Kidney epithelial cell (primary cell): ENCODE results near the gene RYR3. TPM values are rescaled to one million over a fixed set of nuclear protein-coding genes. Genes with fewer than 3 reads are reported as not detected.

Experiments
- DNase-seq: peaks from one replicate; pipeline ENCODE4 v3.0.0-alpha.2; 2010; ENCODE audit warnings: low read depth
- H3K27me3 ChIP-seq: 2 replicates; pipeline ENCODE4 v1.6.0; 2011; ENCODE audit warnings: low read length; ENCODE audit not compliant: control insufficient read depth, insufficient read depth
- H3K36me3 ChIP-seq: 2 replicates; pipeline ENCODE4 v1.5.1; 2011; ENCODE audit warnings: low read length; ENCODE audit not compliant: control insufficient read depth, insufficient read depth
- H3K4me3 ChIP-seq: 2 replicates; pipeline ENCODE4 v1.5.1; 2011; ENCODE audit warnings: low read depth, mild to moderate bottlenecking, control low read depth, low read length
- total RNA-seq: library from RNA; depleted of rRNA; stranded (reverse); fragments of >200 nt; gene quantifications from 2 replicates; pipeline ENCODE4 v1.2.3, GENCODE V29; 2015
- TF ChIP-seq, protein P1 (sequence below): IDR thresholded peaks from 2 replicates; pipeline ENCODE4 v1.5.1; 2011; ENCODE audit warnings: mild to moderate bottlenecking, moderate library complexity, low read length, control low read depth, inconsistent platforms; ENCODE audit not compliant: insufficient read depth, poor library complexity, severe bottlenecking

RYR3 gene
- total RNA-seq, 1 donor from 2014 or later, result 0.50 TPM

DNA sequence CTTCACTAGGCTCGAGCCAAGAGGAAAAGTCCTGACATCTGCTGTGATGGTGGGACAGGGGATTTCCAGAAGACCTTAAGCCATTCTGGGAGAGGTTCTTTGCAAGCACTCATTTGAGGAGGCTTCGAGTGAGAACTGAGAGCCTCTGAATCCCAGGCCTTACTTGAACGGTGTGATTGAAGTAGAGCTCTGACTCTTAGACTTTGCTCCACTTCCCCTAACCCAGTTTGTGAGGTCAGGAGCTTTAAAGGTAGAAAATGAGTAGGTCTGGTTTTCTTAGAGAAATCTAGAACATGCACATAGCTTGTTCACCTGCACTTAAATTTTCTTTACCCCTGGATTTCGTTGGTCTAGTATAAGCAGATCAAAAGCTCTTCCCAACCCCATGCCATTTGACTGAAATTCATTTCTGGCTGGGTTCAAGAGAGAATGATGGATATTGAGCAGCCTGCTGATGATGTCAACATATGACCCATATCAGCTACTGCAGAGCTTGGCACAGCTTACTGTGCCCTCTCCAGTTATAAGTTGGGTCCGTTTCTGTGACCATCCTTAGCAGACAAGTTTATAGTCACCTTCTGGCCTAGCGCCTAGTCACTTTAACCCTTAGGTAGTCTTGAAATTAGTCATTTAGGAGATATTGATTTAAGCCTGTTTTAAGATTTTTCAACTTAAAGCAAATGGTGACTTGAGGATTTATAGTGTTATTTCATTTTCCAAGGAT lies 428.3 kb downstream of the RYR3 start:
- H3K36me3 ChIP-seq, result no peaks in the 10 kb centered on the region
- TF ChIP-seq, protein P1, sequence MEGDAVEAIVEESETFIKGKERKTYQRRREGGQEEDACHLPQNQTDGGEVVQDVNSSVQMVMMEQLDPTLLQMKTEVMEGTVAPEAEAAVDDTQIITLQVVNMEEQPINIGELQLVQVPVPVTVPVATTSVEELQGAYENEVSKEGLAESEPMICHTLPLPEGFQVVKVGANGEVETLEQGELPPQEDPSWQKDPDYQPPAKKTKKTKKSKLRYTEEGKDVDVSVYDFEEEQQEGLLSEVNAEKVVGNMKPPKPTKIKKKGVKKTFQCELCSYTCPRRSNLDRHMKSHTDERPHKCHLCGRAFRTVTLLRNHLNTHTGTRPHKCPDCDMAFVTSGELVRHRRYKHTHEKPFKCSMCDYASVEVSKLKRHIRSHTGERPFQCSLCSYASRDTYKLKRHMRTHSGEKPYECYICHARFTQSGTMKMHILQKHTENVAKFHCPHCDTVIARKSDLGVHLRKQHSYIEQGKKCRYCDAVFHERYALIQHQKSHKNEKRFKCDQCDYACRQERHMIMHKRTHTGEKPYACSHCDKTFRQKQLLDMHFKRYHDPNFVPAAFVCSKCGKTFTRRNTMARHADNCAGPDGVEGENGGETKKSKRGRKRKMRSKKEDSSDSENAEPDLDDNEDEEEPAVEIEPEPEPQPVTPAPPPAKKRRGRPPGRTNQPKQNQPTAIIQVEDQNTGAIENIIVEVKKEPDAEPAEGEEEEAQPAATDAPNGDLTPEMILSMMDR, result no peak
- no peak for DNase-seq
- no peaks in the 10 kb centered on the region for H3K27me3 ChIP-seq
- H3K4me3 ChIP-seq, result no peak overlapping the region

DNA sequence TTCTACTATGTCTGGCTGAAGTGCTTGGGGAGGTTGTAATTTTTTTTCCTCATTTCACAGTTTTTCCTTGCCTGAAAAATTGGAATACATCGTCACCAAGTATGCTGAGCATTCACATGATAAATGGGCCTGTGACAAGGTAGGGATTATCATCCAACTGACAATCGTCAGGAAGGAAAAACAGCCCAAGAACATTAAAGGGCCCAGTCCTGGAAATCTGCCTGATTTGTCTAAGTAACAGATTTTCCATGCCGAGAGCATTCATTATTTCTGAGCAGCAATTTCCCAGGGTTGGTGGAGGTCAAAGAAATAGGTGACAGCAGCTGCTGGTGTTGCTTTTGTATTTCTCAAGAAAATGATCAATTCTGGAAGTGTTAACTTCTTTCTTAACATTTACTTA lies 431.5 kb downstream of the RYR3 start:
- H3K36me3 ChIP-seq, result no peaks in the 10 kb centered on the region
- DNase-seq, result no peak
- TF ChIP-seq, protein P1, result no peak
- H3K27me3 ChIP-seq, result no peaks in the 10 kb centered on the region
- H3K4me3 ChIP-seq, result no peak overlapping the region

DNA sequence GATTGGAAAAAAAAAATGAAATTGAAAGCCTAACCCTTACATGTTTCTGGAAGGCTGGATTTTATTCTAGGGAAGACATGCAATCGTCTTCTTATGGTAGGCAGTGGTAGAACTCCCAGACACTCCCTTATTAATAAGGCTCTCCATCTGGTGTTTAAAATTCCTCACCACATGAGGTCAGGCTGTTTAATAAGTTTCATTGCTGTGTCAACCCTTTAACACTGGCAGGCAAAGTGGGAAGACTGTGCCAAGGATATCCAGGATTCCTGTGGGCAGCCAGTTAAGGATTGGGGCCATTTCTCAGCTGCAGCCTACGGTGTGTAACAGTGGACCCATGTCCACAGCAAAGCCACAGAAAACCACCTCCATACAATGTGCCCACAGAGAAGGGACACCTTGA lies 432.0 kb downstream of the RYR3 start:
- no peak for DNase-seq
- TF ChIP-seq, protein P1, result no peak
- Histone ChIP-seq H3K4me3 (no peak overlapping the region), H3K27me3 (no peaks in the 10 kb centered on the region), H3K36me3 (no peaks in the 10 kb centered on the region)

DNA sequence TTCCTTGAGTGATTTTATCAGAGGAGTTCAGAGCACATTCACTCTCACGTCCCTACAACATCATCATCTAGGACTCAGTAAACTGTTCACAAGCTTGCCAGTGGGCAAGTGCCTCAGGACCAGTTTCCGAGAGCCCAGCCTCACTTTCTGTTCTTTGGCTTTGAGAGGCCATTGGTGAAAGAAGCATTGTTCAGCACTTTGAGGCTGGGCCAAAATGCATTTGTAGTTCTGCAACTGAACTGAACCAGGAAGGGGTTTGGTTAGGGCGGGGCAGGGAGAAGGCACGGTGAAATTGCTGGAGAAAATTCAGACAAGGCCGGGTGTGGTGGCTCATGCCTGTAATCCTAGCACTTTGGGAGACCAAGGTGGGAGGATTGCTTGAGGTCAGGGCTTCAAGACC lies 435.4 kb downstream of the RYR3 start:
- DNase-seq, result no peak
- H3K27me3 ChIP-seq, result no peaks in the 10 kb centered on the region
- no peaks in the 10 kb centered on the region for H3K36me3 ChIP-seq
- H3K4me3 ChIP-seq, result no peak overlapping the region
- TF ChIP-seq, protein P1, result no peak

DNA sequence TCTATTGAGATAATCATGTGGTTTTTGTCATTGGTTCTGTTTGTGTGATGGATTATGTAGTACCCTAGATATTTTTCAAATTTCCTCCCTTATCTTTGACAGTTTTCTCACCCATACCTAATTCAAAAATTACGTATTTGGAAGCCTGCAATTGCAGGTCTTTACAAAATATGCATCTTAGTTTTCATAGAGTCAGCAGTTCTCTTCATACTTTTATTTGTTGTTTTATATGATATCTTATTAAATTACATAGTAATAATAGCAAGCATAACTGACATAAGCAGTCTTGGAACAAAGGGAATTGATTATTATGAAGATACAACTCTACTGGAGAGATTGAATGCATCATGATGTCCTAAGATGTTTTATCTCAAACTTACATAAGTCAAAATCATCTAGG lies 442.2 kb downstream of the RYR3 start:
- TF ChIP-seq, protein P1, result no peak
- Histone ChIP-seq H3K27me3 (no peaks in the 10 kb centered on the region), H3K4me3 (no peak overlapping the region), H3K36me3 (no peaks in the 10 kb centered on the region)
- no peak for DNase-seq

DNA sequence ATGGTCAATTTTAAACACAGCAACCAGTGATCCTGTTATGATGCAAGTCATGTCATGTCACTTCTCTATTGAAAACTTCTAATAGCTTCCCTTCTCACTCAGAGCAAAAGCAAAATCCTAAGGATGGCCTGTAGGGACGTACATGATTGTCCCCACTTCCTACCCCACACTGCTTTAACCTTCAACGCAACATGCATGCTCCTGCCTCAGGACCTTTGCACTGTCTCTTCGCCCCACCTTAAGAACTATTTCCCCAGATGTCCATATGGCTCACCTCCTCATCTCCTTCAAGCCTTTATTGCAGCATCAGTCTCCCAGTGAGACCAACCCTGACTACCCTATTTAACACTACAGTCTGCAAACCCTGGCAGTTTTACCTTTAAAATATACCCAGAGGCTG lies 443.5 kb downstream of the RYR3 start:
- Histone ChIP-seq H3K36me3 (no peaks in the 10 kb centered on the region), H3K4me3 (no peak overlapping the region), H3K27me3 (no peaks in the 10 kb centered on the region)
- no peak for DNase-seq
- TF ChIP-seq, protein P1, result no peak
